IPS-11a (cell line): ENCODE data around the gene RPS29.

ENCODE experiments used
- H3K4me3 ChIP-seq: one replicate; pipeline ENCODE4 v1.5.1; 2013; ENCODE audit warnings: low read depth, low read length, control low read depth

The RPS29 gene

DNA sequence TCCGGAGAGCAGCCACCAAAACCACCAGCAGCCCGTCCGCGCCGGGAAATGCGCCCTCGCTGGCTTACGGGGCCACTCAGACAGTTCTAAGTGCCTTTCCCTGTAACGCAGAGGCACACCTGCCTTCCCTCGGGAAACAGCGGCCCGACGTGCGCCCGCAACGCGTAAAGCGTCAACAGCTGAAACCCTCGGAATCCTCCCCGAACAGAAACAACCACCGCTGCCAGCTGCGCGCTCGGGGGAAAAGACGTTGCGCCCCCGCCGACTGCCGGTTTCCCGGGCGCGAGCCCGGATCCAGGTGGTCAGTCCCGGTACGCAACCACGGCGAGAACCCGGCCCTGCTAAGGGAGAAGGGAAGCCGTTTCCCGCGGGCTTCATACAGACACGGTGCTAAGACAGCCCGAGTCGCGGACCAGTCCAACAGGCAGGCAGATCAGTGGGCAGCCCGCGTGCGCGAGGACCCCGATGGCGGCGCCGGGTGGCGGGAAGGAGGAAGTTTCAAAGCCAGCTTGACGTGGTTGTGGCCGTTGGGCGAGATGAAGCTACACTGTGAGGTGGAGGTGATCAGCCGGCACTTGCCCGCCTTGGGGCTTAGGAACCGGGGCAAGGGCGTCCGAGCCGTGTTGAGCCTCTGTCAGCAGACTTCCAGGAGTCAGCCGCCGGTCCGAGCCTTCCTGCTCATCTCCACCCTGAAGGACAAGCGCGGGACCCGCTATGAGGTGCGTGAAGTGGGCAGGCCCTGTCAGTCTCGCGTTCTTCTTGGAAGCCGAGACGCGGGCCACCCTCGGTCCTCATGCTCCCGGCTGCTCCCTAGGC, 12.5 kb upstream of the RPS29 start, which contains the start of gene LRR1:
Gene LRR1, plus strand, starts transcription at position 456 of the 816 bp plus-strand sequence. Its CDS starts 81 bp downstream, at position 537.
- peak within 1 kb of the TSS; percentile 95 for H3K4me3 ChIP-seq

DNA sequence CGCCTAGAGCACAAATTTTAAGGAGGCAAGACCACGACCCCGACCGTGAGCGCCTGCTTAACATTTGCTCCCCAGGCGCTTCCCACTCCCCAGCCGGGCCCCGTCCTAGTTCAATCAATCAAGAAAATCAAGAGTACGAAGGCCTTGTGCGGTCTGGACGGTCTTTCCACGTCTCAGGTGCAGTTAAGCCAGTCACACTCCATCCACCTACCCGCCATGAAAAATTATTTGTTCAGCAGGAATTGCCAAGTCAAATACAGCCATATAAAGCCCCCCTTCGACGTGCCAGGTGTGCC, 12.0 kb upstream of the RPS29 start:
- peak overlapping the region; percentile 95 for H3K4me3 ChIP-seq

DNA sequence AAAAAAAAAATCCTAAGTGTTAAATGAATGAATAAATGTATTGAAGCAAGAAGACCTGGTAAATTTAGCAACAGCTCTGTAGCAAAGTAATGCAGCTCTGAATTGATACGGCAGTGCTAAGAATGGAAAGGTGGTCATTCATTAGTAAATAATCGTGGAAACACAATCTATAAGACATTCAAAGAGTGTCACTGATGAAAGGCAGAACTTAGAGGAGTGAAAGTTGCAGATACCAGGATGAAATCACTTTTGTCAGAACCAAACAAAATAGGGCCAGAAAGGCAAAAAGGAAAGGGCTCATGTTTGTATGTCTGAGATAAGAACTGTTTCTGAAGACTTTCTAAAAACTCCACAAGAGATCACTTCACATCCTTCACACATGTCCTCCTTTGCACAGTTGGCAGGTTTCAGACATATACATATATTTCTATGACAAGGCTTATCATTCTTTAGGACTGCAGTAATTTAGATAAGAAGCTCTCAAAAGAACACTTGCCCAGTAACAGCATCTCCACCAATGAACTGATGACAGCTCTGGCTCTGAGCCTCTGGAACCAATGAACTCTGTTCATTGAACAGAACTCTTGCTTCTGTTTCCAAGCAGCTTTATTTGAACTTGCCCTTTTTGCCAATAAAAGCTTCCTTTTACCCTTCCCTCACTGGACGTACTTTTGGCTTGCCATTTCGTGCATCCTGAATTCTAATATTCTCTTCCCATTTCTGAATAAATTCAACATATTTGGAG, 8.3 kb upstream of the RPS29 start:
- H3K4me3 ChIP-seq = no peak overlapping the region

DNA sequence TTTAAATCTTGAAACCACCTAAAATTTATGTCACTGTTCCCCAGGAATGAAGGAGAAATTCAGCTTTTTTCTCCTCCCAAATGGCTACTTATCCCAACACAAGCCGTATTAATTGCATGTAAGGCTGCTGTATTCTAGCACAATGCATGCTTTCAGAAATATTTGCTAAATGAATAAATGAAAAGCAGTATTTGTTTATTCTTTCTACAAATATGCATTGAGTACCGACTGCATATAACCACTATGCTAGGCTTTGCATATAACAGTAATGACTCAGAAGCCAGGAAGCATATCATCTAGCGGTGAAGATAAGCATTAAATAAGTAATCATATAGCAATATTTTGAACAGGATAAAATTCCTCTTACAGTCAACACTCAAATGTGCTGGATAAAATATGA, 6.8 kb upstream of the RPS29 start:
- no peak overlapping the region for H3K4me3 ChIP-seq

DNA sequence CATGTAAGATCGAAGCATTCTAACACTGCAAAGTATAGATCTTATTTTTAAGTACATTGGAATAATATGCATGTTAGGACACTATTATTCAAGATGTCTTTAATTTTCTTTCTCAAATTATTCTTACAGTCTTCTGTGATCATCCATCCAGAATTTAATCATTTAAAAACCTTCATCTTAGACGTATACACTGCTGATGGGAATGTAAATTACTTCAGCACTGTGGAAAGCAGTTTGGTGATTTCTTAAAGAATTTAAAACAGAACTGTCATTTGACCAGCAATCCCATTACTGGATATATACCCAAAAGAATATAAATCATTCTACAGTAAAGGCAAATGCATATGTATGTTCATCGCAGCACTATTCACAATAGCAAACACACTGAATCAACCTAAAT, 3.2 kb upstream of the RPS29 start:
- no peak overlapping the region for H3K4me3 ChIP-seq

DNA sequence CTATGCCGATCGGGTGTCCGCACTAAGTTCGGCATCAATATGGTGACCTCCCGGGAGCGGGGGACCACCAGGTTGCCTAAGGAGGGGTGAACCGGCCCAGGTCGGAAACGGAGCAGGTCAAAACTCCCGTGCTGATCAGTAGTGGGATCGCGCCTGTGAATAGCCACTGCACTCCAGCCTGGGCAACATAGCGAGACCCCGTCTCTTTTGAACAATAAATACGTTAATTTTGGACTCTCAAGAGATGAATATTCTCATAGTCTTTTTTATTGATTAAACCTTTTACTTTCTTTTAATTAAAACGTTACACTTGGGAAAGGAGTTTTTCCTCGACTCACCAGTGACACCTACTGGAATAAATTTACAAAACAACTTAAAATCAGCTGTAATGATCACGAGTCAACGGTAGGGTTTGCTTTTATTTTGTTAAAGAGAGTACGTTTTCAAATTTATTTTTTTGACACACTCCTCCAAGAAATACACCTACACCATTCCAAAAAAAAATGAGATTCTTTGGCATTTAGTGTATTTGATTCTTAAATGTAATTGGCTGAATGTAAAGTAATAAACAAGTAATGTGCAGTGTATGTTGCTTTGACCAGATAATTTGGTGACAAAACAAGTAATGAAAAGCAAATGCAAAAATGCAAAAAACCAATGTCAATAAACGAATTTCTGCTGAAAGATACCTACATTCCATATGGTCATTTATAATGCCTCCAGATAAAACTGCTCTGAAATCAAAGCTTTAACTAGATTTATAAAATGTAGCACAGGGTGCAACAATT, 687 bp upstream of the RPS29 start:
- H3K4me3 ChIP-seq = peak overlapping the region; percentile 25

DNA sequence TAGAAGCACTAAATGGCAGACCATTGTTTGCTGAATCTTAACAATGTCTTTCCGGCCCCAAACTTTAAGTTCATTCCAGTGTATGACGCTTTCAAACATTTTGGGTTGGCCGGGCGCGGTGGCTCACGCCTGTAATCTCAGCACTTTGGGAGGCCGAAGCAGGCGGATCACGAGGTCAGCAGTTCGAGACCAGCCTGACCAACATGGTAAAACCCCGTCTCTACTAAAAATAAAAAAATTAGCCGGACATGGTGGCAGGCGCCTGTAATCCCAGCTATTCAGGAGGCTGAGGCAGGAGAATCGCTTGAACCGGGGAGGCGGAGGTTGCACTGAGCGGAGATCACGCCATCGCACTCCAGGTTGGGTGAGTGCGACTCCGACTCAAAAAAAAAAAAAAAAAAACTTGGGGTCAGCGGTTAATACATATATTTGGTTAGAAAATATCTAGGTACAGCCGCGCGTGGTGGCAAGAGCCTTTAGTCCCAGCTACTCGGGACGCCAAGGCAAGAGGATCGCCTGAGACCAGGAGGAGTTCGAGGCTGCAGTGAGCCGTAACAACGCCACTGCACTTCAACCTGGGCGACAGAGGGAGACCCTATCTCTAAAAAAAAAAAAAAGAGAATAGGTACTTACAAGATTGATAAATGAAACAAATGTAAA, 1.1 kb downstream of the RPS29 start:
- H3K4me3 ChIP-seq = peak overlapping the region; percentile 99

DNA sequence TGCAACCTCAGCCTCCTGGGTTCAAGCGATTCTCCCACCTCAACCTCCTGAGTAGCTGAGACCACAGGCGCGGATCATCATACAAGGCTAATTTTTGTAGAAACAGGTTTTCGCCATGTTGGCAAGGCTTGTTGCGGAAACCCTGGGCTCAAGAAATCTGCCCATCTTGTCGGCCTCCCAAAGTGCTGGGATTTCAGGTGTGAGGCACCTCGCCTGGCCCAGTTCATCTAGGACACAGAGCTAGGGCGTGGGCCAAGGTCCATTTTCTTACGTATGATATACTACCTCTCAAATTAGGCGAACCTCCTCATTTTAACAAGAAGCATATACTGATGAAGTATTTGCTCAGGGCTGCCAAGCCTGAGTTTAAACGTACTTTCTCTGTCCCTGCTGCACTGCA, 2.1 kb downstream of the RPS29 start:
- H3K4me3 ChIP-seq = peak overlapping the region; percentile 99

DNA sequence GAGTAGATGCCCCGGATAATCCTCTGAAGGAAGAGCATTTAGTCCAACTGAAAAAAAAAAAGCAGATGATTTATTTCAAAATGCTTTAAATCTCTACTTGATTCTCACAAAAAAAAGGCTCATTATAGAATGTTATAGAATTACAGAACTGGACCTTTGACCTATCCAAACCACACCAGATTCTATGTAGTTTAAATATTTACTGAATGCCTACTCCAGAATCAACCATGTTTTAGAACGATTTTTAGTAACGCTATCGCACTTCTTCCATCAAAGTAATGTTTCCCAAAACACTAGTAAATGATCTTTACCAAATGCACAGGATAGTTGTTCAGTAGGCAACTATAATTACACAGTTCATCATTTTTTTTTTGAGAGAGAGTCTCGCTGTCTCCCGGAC, 2.6 kb downstream of the RPS29 start:
- peak overlapping the region; percentile 99 for H3K4me3 ChIP-seq

DNA sequence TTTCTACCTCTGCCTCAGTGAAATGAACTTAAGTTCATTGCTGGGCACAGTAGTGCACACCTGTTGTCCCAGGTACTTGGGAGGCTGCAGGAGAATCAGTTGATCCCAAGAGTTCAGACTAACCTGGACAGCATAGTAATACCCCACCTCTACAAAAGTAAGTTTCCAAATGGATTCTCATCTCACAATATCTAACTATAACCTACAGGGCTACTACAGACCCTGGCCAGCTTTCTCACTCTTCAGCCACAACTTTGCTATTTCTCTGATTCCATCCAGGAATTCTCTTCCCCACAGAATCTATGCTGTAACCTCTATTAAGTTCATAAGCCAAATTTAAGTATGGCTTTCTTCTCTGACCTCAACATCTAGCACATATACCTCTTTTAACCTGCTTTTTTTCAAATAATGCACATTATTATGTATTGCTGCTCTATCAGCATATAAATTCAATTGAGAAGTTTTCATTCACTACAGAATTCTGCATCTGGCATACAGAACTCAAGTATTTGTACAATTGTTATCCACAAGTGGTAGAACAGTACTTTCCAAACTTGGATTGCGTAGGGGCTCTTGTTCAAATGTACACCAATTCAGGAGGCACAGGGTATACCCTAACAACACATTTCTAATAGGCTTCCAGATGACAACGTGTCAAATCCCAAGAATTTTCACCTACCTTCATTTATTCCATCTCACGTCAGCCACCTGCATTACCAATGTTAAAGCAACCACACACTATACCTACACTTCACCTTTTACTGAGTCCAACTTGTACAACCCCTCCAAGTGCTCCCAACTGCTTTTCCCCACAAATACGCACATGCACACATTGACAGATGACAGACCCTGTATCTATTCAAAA, 3.8 kb downstream of the RPS29 start:
- H3K4me3 ChIP-seq = no peak overlapping the region

DNA sequence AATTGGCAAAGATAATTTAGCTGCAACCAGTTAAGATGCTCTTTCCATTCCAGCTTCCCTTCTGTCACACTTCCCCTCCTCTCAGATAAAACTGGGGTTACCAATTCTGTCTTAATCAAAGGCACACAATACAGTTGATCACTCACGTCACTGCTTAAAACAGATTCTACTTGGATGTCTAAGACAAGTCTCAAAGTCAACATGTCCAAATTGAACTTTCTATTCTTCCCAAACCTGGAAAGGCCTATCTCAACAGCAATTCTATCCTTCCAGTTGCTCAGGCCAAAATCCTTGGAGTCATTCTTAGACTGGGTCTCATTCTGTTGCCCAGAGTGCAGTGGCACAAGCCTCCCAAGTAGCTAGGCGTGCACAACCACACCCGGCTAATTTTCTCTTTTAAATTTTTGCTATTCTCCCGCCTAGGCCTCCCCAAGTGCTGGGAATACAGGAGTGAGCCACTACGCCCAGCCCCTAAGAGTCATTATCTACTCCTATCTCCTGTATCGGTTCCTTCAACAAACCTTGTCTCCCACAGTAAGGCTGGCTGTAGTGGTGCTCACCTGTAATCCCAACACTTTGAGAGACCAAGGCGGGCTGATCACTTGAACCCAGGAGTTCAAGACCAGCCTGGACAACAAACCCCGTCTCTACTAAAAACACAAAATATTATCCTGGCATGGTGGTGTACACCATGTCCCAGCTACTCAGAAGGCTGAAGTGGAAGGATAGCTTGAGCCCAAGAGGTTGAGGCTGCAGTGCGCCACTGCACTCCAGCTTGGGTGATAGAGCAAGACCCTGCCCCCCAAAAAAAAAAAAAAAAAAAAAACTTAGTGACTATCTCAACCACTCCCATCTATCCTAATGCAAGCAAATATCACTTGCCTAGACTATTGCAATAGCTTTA, 4.7 kb downstream of the RPS29 start:
- no peak overlapping the region for H3K4me3 ChIP-seq

DNA sequence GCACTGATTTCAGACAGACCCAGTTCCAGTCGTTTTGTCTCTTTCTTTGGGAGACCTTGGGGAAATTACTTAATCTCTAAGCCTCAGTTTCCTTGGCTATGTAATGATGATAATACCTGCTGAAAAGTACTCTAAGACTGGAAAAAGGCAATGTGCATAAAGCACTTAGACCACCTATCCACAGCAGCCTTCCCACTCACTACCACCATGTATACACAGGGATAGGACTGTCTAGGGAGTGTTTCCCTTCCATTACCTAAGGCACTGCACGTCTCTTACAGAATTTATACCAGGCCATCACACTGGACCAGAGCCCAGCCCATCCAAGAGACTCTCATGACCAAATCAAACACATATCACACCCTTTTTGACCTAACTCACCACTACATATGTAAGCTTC, 6.3 kb downstream of the RPS29 start:
- H3K4me3 ChIP-seq = no peak overlapping the region

DNA sequence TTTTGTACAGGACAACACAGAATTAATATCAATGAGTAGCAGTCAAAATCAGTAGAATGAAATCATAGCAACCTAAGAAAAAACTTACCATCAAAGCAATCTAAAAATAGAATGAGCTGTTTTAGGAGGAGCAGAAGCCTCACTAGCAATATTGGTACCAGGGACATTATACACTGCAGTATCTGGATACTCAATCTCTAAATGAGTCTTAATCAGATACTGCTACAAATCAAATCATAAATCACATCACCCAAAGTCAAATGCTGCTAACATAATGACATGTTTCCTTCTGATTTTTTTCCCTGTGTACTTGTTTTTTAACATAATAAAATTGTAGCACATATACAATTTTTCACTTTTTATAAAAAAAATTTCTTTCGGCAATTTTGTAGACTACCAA, 8.0 kb downstream of the RPS29 start:
- no peak overlapping the region for H3K4me3 ChIP-seq

DNA sequence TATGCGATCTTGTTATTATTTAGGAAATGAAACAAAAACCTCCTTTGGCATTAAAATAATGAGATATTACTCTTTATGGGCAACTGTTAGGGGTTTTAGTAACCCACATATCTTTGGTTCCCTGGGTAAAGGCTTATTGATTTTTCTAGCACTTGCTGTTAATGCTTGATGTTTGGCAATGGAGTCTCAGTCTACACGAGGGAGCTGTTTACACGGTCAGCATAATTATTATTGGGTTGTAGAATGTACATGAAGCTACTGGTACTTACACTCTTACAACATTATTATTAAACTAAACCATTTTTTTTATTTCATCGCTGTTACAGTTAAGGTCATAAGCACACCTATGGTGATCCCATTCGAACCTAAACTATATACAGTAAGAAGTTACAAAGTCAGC, 12.1 kb downstream of the RPS29 start:
- H3K4me3 ChIP-seq = no peak overlapping the region

DNA sequence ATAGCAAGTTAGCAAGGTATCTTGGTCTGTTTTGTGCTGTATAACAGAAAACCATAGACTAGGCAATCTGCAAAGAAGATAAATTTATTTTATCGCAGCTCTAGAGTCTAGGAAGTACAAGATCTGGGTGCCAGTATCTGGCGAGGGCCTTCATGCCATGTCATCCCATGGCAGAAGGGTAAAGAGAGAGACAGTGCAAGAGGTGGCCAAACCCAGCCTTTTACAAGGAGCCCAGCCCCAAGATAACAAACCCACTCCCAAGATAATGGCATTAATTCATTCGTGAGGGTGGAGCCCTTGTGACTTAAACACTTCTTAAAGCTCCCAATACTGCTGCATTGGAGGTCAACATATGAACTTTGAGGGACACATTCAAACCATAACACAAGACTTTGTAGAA, 16.9 kb downstream of the RPS29 start:
- no peak overlapping the region for H3K4me3 ChIP-seq

DNA sequence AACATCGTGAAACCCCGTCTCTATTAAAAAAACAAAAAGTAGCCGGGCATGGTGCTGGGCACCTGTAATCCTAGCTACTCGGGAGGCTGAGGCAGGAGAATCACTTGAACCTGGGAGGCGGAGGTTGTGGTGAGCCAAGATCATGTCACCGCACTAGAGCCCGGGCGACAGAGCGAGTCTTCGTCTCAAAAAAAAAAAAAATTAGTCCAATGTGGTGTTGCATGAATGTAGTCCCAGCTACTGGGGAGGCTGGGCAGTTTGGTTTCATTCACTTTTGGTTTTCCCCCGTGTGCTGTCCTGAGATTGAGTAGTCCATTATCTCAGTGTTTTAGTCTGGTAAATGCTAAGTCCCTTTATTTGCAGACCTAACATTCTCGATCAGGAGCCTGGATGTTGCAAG, 19.5 kb downstream of the RPS29 start:
- no peak overlapping the region for H3K4me3 ChIP-seq

DNA sequence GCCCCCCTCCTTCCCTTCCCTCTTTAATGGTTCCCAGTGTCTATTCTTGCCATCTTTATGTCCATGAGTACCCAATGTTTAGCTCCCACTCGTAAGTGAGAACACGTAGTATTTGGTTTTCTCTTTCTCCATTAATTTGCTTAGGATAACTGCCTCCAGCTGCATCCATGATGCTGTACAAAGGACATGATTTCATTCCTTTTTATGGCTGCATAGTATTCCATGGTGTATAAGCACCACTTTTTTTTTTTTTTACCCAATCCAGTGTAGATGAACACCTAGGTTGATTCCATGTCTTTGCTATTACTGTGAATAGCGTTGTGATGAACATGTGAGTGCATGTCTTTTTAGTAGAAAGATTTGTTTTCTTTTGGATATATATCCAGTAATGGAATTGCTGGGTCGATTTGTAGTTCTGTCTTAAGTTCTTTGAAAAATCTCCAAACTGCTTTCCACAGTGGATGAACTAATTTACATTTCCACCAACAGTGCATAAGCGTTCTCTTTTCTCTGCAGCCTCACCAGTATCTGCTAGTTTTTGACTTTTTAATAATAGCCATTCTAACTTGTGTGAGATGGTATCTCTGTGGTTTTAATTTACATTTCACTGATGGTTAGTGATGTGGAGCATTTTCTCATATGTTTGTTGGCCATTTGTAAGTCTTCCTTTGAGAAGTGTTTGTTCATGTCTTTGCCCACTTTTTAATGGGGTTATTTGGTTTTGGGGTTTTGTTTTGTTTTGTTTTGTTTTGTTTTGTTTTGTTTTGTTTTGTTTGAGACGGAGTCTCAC, 26.0 kb downstream of the RPS29 start:
- H3K4me3 ChIP-seq = no peak overlapping the region

DNA sequence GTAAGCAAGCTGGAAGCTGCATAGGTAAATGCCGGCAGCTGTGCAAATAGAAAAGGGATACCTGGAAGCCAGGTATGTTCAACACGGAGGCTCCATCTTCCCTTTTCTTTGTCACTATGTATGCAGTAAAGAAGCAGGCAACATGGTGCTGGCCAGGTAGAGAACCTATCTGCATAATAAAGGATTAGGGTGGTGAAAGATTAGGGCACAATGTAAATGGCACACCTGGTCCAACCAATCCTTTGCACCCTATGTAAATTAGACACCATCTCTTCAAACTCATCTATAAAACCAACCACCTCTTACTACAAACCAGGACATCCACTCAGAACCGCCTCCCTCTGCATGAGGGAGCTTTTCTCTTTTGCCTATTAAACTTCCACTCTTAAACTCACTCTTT, 32.3 kb downstream of the RPS29 start:
- no peak overlapping the region for H3K4me3 ChIP-seq
